ENCODE results near the gene FXYD5. TPM values are rescaled to one million over a fixed set of nuclear protein-coding genes. Genes with fewer than 3 reads are reported as not detected.
"Not testable (repeated sequence)": the region's sequence is repeated elsewhere in the genome, so short reads cannot be mapped to it uniquely, and the experiment has no call there.

FXYD5 gene
- total RNA-seq, 2 donors from 2014 or later = 14.9 to 18.3 TPM

GRCh38 chr19:35118268-35119020 is 36.1 kb upstream of the FXYD5 start:
- intact Hi-C loops (cut with DNase I, micrococcal nuclease) = no loop called here
- DNase-seq (peak in 1 of 2 donors; percentile 50), ATAC-seq (peak; percentile 11)

GRCh38 chr19:35119091-35119490 is 35.4 kb upstream of the FXYD5 start:
- DNase-seq (no peak), ATAC-seq (no peak)

GRCh38 chr19:35119578-35120155 is 34.9 kb upstream of the FXYD5 start:
- no peak for DNase-seq
- no peak for ATAC-seq
- intact Hi-C loops (cut with DNase I, micrococcal nuclease) = no loop called here

More at GRCh38 chr19:35119091-35119490, 35.4 kb upstream of the FXYD5 start:
- intact Hi-C loops (cut with DNase I, micrococcal nuclease) = no loop called here

DNA sequence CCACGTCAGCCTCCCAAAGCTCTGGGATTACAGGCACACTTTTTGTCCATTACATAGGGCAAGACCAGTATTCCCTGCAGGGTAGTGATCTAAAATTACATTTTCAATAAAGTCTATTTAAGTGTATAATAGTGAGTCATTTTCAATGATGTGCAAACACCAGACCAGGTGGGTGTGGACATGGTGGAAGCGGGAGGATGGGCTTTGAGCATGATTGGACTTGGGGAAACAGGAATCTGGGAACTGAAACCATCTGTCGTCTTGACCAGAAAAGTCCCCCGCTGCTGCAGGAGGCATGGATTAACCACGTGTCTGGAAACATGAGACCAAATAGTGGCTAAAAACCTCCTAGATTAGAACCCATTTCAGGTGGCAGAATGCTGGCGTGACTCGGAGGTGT is 34.0 kb upstream of the FXYD5 start:
- intact Hi-C loops (cut with DNase I, micrococcal nuclease) = no loop called here
- ATAC-seq (peak; percentile 8), DNase-seq (peak in 1 of 2 donors; percentile 78)

DNA sequence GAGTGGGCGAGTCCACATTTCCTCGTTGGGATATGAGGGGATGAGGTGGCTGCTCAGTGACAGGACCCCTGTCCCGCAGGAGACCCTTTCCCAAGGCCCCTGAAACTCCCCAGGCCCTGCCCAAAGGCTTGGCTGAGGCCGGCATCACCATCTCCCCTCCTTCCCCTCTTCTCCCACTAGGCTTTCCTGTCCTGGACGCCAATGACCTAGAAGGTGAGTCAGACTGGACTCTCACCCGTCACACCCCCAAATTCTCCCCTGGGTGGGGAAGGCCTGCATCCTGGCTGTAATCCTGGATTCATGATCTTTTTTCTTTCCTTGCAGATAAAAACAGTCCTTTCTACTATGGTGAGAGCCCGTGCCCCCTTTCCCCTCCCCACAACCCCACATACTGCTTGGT is 33.6 kb upstream of the FXYD5 start:
- DNase-seq (peak in 1 of 2 donors; percentile 75), ATAC-seq (peak; percentile 13)
- intact Hi-C loops (cut with DNase I, micrococcal nuclease) = no loop called here

- DNase-seq (no peak), ATAC-seq (no peak)
- intact Hi-C loops (cut with DNase I, micrococcal nuclease) = no loop called here
Measured at GRCh38 chr19:35122687-35123551, 31.6 kb upstream of the FXYD5 start.

- peak; percentile 6 for ATAC-seq
- peak; percentile 61 to 80 for DNase-seq
- intact Hi-C loops (cut with DNase I, micrococcal nuclease) = no loop called here
Measured at GRCh38 chr19:35123573-35123972, 31.0 kb upstream of the FXYD5 start.

DNA sequence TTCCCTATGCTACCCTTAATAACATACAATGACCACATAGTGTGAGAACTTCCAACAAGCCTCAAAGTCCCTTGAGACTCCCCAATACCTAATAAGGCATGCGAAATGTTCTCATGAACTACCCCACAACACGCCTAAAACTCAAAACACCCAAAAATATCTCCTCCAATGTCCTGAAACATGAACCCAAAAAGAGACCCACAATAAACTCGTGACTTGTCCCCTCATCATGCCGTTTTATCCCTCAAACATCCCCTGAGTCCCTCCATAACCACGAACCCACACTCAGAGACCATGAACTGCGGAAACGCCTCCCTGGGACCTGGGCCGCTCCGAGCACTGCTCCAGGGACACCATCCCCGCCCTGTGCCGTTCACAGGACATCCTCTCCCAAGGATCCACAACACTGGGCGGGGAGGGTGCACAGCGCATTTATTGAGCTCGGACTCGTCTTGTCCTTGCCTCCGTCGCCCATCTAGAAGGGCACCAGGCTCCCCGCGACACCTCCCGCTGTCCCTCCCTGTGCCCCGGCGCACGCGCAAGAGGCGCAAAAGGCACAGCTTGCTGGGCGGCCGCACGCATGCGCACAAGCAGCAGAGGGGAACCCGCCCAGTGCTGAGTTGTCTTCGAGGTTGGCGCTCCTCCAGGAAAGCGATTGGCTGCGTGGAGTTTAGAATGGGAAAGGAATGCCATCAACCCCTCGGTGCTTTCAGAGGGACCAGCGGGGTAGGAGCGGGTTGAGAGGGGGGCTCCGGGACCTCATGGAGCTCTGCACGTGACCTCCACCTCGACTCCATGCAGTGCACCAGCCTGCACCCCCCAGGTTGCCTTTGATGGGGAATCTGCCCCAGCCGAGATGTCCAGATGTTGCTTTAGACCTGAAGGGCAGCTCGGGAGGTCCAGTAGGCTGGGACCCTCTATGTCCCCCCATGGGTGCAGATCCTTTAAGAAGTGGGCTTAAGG is 30.2 kb upstream of the FXYD5 start:
- DNase-seq (peak; percentile 95 to 96), ATAC-seq (peak; percentile 61)
- intact Hi-C loops (cut with DNase I, micrococcal nuclease) = no loop called here

- intact Hi-C loops (cut with DNase I, micrococcal nuclease) = no loop called here
- DNase-seq = no peak
- ATAC-seq = peak; percentile 33
Measured at GRCh38 chr19:35125270-35125717, 29.2 kb upstream of the FXYD5 start.

GRCh38 chr19:35125749-35126623 is 28.5 kb upstream of the FXYD5 start:
- ATAC-seq (no peak), DNase-seq (no peak)
- intact Hi-C loops (cut with DNase I, micrococcal nuclease) = no loop called here

DNA sequence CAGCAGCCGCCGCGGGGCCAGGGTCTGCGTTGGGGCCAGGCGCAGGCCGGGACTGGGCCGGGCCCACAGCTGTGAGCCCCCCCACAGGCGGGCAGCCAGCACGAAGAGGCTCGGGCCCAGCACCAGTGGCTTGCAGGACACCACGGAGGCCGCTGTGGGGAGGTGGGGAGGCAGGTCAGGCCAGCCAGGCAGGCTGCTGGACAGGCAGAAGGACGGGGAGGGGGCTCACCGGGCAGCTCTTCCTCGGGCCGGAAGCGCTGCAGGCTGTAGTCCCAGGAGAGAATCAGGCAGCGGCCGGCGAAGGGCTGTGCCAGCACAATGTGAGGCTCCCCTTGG is 27.9 kb upstream of the FXYD5 start:
- no peak for ATAC-seq
- intact Hi-C loops (cut with DNase I, micrococcal nuclease) = no loop called here
- DNase-seq = no peak

- DNase-seq = no peak
- no peak for ATAC-seq
Measured at GRCh38 chr19:35127871-35128270, 26.7 kb upstream of the FXYD5 start.

GRCh38 chr19:35128398-35129057 is 26.0 kb upstream of the FXYD5 start:
- DNase-seq (no peak), ATAC-seq (no peak)
- intact Hi-C loops (cut with DNase I, micrococcal nuclease) = no loop called here

More at GRCh38 chr19:35127871-35128270, 26.7 kb upstream of the FXYD5 start:
- intact Hi-C loops (cut with DNase I, micrococcal nuclease) = no loop called here

DNA sequence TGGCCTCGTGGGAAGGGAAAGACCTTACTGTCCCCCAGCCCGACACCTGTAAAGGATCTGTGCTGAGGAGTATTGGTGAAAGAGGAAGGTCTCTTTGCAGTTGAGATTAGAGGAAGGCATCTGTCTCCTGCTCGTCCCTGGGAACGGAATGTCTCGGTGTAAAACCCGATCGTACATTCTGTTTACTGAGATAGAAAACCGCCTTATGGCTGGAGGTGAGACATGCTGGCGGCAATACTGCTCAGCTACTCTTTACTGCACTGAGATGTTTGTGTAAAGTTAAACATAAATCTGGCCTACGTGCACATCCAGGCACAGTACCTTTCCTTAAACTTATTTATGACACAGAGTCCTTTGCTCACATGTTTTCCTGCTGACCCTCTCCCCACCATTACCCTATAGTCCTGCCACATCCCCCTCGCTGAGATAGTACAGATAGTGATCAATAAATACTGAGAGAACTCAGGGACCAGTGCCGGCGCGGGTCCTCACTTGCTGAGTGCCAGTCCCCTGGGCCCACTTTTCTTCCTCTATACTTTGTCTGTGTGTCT is 24.7 kb upstream of the FXYD5 start:
- peak in 1 of 2 donors; percentile 75 for DNase-seq
- intact Hi-C loops (cut with DNase I, micrococcal nuclease) = not testable (repeated sequence)
- ATAC-seq = peak; percentile 15

DNA sequence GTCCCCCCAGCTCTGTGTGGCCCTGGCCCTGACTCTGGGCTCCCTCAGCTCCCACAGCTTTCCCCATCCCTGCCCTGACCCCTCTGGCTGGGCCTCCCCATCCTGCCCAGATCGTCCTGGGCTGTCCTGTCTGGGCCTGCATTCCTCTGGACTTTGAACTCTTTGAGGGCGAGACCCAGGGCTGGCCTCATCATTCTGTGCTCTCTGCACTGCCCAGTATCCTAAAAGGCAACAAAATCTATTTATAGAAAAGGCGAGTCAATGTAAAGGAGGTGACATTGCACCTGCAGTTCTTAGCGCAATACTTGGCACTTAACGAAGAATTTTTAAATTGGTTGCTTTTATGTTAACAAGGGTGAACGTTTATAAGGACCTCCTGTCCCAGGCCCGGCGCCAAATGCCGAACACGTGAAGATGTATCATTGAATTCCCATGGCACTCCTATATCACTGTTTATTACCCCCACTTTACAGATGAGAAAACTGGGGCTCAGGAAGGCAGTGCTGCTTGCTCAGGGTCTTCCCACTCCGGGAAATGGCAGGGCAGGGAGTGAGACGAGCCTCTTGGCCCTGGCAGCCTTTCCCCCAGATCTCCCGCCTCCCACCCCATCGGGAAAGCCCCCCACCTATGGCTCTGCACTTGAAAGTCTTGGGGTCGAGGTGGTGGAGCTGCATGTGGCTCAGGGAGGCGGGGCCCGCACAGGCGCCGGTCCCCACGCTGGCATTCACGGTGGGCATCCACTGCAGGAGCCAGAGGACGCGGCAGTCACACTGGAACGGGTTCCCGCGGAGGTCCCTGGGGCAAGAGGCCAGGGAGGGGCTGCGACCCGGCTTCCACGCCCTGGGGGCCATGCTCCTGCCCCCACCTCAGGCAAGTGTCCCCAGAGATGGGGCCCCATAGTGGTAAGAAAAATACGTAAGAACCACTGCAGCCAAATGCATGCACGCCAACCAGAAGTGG is 23.5 kb upstream of the FXYD5 start:
- intact Hi-C loops (cut with DNase I, micrococcal nuclease) = no loop called here

DNA sequence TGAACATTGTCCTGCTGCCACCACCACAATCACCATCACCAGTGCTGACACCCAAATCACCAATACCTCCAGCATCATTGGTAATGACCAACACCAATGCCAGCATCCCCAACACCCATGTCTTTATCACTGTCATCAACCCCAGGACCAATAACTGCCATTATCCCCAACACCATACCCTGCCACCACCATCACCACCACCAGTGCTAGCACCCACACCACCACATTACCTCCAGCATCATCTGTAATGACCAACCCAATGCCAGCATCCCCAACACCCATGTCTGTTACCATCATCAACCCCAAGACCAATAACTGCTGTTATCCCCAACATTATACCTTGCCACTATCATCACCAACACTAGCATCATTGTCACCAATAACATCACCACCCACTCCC is 22.3 kb upstream of the FXYD5 start:
- no peak for ATAC-seq
- intact Hi-C loops (cut with DNase I, micrococcal nuclease) = no loop called here
- DNase-seq = no peak

More for the DNA sequence above, 23.5 kb upstream of the FXYD5 start:
- ATAC-seq (peak; percentile 70), DNase-seq (peak; percentile 85 to 91)

All from left colon (tissue), 2 donors.